Prostate gland (tissue), 2 donors: ENCODE data around the gene PRPF8.

ENCODE experiments used
- POLR2AphosphoS5 ChIP-seq: sonication (generic); formaldehyde crosslinking; IDR thresholded peaks from one replicate; pipeline ENCODE4 v1.6.1; 2017; ENCODE audit warnings: antibody characterized with exemption
- TF ChIP-seq, protein P1 (sequence below), 4 experiments: fragments of 200-600 bp in 2 of 4; fragments of 450-650 bp in 2 of 4; sonication (generic) in 2 of 4; IDR thresholded peaks; 1 replicate in 3 of 4; 2 replicates in 1 of 4; pipeline ENCODE4 v1.5.1; 2016 to 2019; ENCODE audit warnings: antibody characterized with exemption in 4 of 4, mild to moderate bottlenecking in 2 of 4, moderate library complexity in 2 of 4

- TF ChIP-seq, protein P1, sequence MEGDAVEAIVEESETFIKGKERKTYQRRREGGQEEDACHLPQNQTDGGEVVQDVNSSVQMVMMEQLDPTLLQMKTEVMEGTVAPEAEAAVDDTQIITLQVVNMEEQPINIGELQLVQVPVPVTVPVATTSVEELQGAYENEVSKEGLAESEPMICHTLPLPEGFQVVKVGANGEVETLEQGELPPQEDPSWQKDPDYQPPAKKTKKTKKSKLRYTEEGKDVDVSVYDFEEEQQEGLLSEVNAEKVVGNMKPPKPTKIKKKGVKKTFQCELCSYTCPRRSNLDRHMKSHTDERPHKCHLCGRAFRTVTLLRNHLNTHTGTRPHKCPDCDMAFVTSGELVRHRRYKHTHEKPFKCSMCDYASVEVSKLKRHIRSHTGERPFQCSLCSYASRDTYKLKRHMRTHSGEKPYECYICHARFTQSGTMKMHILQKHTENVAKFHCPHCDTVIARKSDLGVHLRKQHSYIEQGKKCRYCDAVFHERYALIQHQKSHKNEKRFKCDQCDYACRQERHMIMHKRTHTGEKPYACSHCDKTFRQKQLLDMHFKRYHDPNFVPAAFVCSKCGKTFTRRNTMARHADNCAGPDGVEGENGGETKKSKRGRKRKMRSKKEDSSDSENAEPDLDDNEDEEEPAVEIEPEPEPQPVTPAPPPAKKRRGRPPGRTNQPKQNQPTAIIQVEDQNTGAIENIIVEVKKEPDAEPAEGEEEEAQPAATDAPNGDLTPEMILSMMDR (IDR thresholded peaks at IDR 0.05): no peak
- no peak for TF ChIP-seq POLR2AphosphoS5
Observed at GRCh38 chr17:1640329-1641064, 44.2 kb downstream of the PRPF8 start.
